D721Med (cell line): Measurements from ENCODE around the gene HSF2.

Source experiments
- DNase-seq: peaks from one replicate; pipeline ENCODE4 v3.0.0; 2011; ENCODE audit warnings: low spot score; ENCODE audit not compliant: insufficient read length
- FAIRE-seq: peaks from 2 replicates; lab custom pipeline; 2011; peaks lifted over from hg19 to GRCh38; lab: Jason Lieb, UNC
- TF ChIP-seq, protein P1 (sequence below): IDR thresholded peaks from 2 replicates; pipeline ENCODE4 v1.5.1; 2012; ENCODE audit warnings: mild to moderate bottlenecking, control low read depth; ENCODE audit not compliant: insufficient read depth; ENCODE audit errors: missing control alignments

The HSF2 gene

DNA sequence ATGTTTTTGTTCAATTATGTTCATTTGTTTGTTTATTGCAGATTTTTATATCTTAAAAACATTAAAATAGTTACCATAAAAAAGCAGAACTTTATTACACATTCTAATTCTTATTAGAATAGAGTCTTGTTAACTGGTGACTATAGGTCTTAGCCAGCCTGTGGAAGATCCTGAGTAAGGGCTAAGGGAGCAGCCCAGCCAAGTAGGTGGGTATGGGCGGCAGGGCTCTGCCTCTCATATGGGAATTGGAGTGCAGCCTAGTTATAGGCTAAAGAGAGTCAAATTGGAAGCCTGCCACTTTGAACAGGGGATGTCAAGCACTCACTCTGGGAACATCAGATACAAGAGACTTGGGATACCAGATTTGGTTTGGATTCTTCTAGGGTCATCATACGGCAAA, 10.5 kb upstream of the HSF2 start:
- no peak for DNase-seq
- TF ChIP-seq, protein P1, sequence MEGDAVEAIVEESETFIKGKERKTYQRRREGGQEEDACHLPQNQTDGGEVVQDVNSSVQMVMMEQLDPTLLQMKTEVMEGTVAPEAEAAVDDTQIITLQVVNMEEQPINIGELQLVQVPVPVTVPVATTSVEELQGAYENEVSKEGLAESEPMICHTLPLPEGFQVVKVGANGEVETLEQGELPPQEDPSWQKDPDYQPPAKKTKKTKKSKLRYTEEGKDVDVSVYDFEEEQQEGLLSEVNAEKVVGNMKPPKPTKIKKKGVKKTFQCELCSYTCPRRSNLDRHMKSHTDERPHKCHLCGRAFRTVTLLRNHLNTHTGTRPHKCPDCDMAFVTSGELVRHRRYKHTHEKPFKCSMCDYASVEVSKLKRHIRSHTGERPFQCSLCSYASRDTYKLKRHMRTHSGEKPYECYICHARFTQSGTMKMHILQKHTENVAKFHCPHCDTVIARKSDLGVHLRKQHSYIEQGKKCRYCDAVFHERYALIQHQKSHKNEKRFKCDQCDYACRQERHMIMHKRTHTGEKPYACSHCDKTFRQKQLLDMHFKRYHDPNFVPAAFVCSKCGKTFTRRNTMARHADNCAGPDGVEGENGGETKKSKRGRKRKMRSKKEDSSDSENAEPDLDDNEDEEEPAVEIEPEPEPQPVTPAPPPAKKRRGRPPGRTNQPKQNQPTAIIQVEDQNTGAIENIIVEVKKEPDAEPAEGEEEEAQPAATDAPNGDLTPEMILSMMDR: no peak
- FAIRE-seq: no peak

DNA sequence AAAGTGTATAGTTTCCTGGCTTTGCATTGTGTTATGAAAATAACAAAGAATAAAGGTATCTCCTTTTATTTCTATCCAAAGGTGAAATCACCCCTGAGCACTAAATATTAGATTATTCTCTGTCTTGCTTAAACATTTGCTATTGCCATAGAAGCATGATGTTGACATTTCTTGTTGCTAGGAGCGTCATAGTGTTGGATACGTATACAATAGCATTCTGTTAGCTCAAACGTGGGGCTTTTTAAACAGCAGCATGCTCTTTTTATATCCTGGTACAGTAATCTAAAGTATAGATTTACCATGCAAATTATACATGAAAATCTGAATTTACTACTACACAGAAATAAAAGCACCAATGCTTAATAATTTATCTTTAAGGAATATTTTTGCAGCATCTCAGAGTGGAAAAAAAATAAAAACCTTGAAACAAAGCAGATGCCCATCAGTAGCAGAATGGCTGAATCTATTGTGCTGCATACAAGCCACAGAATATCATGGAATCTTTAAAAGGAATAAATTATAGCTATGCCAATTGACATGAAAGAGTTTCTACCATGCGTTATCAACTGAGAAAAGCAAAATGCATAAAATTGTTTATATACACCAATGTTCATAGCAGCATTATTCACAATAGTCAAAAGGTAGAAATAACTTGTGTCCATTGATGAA, 9.6 kb upstream of the HSF2 start:
- DNase-seq (no peak), FAIRE-seq (no peak)
- TF ChIP-seq, protein P1: no peak

DNA sequence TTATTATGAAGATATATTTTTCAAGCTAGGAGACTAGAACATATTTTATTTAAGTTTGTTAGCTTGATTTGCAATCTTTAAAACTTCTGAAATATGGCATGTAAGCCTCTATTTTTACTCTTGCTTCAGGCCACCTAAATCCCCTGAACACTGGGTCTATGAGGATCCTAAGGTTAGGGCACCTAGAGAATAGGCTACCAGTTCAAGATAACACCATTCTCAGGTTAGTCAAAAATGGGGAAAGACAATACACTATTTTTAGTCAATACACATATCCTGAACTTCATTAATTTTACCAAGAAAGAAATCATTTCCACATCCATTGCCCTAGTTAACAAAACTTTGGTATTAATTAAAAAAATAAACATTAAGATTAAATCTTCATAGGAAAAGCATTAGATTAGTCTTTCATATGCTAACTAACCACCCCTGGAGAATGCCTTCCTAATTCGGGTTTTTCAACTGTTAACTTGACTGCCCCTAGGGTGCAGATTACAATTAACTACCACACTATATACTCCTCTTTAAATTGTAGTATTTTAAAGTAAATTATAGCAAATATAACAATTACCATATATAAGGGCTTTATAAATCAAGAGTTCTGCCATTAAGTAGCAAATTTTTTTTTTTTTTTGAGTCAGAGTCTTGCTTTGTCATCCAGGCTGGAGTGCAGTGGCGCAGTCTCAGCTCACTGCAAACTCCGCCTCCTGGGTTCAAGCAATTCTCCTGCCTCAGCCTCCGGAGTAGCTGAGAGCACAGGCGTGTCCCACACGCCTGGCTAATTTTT, 6.7 kb upstream of the HSF2 start:
- DNase-seq: no peak
- TF ChIP-seq, protein P1: no peak
- FAIRE-seq: no peak

DNA sequence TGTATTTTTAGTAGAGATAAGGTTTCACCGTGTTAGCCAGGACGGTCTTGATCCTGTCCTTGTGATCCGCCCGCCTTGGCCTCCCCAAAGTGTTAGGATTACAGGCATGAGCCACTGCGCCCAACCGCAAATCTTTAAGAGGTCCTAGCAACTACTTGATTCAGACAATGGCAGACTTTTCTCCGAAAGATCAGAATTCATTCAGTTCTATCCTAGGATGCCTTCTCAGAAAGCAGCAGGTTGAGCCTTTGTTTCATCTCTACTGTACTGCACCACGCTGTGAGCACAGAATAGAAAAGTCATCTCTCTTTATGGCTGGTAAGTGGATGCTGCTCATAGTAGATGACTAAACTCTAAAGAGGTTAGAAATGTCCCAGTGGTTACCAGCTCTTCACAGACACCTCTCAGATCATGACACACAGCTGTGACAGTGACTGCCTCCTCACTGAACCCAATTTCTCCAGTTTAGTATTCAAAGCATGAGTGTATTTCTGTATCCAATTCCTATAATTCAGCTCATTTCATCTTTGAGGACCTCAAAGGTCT, 6.0 kb upstream of the HSF2 start:
- no peak for FAIRE-seq
- TF ChIP-seq, protein P1: no peak
- DNase-seq: no peak

DNA sequence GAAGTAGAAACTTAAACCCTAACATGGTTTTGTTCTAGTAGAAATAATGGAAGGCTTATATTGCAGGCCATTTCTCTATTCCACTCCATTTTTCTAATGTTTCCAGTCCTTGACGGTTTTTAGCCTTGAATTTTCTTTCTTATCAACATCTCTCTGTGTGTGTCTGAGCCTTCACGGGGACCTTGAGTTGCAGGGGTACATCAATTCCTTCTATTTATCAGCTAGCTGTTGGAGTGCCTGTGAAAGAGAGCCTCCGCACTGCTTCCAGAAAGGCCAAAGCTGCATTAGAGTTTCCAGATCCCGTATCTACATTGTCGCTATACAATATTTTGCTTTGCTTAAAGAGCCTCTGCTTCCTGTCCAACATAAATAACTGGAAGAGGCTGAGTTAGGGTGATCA, 5.4 kb upstream of the HSF2 start:
- TF ChIP-seq, protein P1: no peak
- no peak for FAIRE-seq
- no peak for DNase-seq

DNA sequence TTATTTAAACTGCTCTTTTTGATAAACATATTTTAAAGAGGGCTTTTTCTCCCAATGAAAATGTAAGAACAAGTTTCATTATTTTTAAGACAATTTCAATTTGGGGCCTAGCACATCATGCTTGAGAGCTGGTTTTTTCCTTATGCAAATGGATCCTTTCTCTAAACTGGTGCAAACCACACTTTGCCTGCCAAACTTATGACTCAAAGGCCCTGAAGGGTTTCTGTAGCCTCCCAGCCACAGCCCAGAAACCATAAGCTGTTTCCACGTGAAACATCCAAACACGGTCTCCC, 451 bp upstream of the HSF2 start:
- TF ChIP-seq, protein P1: no peak
- DNase-seq (no peak), FAIRE-seq (no peak)

DNA sequence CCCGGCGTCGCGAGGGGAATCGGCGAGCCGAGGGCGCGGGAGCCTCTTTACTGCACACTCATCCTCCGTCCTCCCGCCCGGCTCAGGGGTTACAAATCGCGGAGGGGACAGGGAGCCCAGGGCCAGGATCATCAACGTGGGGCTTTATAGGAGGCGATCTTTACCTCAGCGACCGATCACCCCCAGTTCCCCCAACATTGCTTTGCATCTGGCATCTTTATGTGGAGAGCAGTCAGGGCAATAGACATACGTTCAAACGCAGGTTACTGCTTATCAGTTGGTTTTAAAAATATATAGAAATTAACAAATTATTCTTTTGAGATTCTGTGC, 634 bp downstream of the HSF2 start:
- DNase-seq (no peak), FAIRE-seq (no peak)
- TF ChIP-seq, protein P1: no peak
